HepG2 (cell line): ENCODE data around the gene PFKL. TPM values are rescaled to one million over a fixed set of nuclear protein-coding genes. Genes with fewer than 3 reads are reported as not detected.
A peak's percentile ranks its signal among the peaks of the same experiment; 100 is the strongest.

ENCODE experiments used
- ATAC-seq: fragments of 200-7000 bp; cut with Tn5 transposase; 3 replicates; pipeline ENCODE4 v1.9.1; 2020; ENCODE audit warnings: mild to moderate bottlenecking, moderate library complexity
- BruUV-seq: library from RNA; stranded (reverse); fragments of 400-500 nt; replicated peaks from 2 replicates; lab custom pipeline; 2021; lab: Mats Ljungman, UMichigan
- CTCF ChIA-PET: fragments of 300-600 bp; formaldehyde crosslinking; extraction: SDS; loops from one replicate; lab custom pipeline; 2021; ENCODE audit warnings: low total read pairs, inconsistent platforms, low intra/inter-chr PET ratio; lab: Yijun Ruan, JAX
- POLR2A ChIA-PET: fragments of 350-600 bp; sonication (Branson Sonifier 250); formaldehyde crosslinking; loops from one replicate; lab custom pipeline; 2020; ENCODE audit warnings: antibody characterized with exemption, inconsistent platforms; lab: Yijun Ruan, JAX
- DNase-seq: peaks from one replicate; pipeline ENCODE4 v3.0.0-alpha.2; 2015; ENCODE audit warnings: low spot score
- FAIRE-seq: peaks from 3 replicates; lab custom pipeline; 2011; peaks lifted over from hg19 to GRCh38; lab: Jason Lieb, UNC
- H2AFZ ChIP-seq: one replicate; pipeline ENCODE4 v1.6.1; 2011; ENCODE audit warnings: low read length, inconsistent platforms
- H3K27ac ChIP-seq: fragments of 300-600 bp; 3 replicates; pipeline ENCODE4 v1.8.0; 2011; ENCODE audit warnings: mixed run types, mild to moderate bottlenecking, mixed read lengths, low read length, inconsistent platforms; ENCODE audit not compliant: insufficient read depth; ENCODE audit errors: extremely low read length
- H3K27me3 ChIP-seq, 2 experiments: fragments of 200-600 bp in 1 of 2; 2 replicates in 1 of 2; 3 replicates in 1 of 2; pipeline versions ENCODE4 v1.6.0 to v1.8.0; 2011; ENCODE audit warnings: low read length in 2 of 2, mild to moderate bottlenecking in 2 of 2, moderate library complexity in 2 of 2, inconsistent platforms in 1 of 2; ENCODE audit not compliant: insufficient read depth in 2 of 2, control insufficient read depth in 1 of 2
- H3K36me3 ChIP-seq, 2 experiments: fragments of 200-600 bp in 1 of 2; replicated peaks in 1 of 2; 2 replicates in 1 of 2; 3 replicates in 1 of 2; pipeline versions ENCODE4 v1.5.1 to v1.8.0; 2011; ENCODE audit warnings: low read length in 2 of 2, inconsistent platforms in 1 of 2; ENCODE audit not compliant: insufficient read depth in 2 of 2, control insufficient read depth in 1 of 2
- H3K4me1 ChIP-seq: 2 replicates; pipeline ENCODE4 v1.5.1; 2012; ENCODE audit warnings: low read length, inconsistent platforms; ENCODE audit not compliant: insufficient read depth
- H3K4me2 ChIP-seq: 2 replicates; pipeline ENCODE4 v1.6.0; 2011; ENCODE audit warnings: low read depth, low read length, inconsistent platforms
- H3K4me3 ChIP-seq, 3 experiments: fragments of 200-600 bp in 1 of 3; sonication (generic), shearing (Covaris generic) in 1 of 3; replicated peaks in 1 of 3; 2 replicates each; pipeline ENCODE4 v1.5.1; 2011 to 2016; ENCODE audit warnings: low read length in 3 of 3, inconsistent platforms in 2 of 3, low read depth in 2 of 3, mild to moderate bottlenecking in 2 of 3, control low read depth in 1 of 3, mixed read lengths in 1 of 3; ENCODE audit not compliant: insufficient read depth in 1 of 3
- H3K79me2 ChIP-seq: one replicate; pipeline ENCODE4 v1.6.1; 2011; ENCODE audit warnings: low read length, inconsistent platforms; ENCODE audit not compliant: insufficient read depth
- H3K9ac ChIP-seq: 2 replicates; pipeline ENCODE4 v1.6.0; 2011; ENCODE audit warnings: mild to moderate bottlenecking, low read depth, low read length, inconsistent platforms; ENCODE audit not compliant: insufficient read depth
- H3K9me3 ChIP-seq: 2 replicates; pipeline ENCODE4 v1.5.1; 2012; ENCODE audit warnings: mild to moderate bottlenecking, low read length
- H4K20me1 ChIP-seq: 2 replicates; pipeline ENCODE4 v1.6.0; 2011; ENCODE audit warnings: inconsistent platforms, mild to moderate bottlenecking, low read length, moderate library complexity; ENCODE audit not compliant: insufficient read depth
- HNRNPK ChIP-seq: fragments of 200-400 bp; formaldehyde crosslinking; IDR thresholded peaks from 2 replicates; pipeline ENCODE4 v1.6.1; 2018; ENCODE audit warnings: low read length, low read depth, moderate library complexity, mild to moderate bottlenecking; ENCODE audit not compliant: poor library complexity, severe bottlenecking
- KDM2A ChIP-seq: sonication (generic); formaldehyde crosslinking; IDR thresholded peaks from 2 replicates; pipeline ENCODE4 v1.4.0; 2020; ENCODE audit warnings: low read depth, missing genetic modification reagents, borderline replicate concordance
- PATZ1 ChIP-seq: sonication (generic); formaldehyde crosslinking; IDR thresholded peaks from 2 replicates; pipeline ENCODE4 v1.4.0; 2020; ENCODE audit warnings: missing genetic modification reagents
- RFXANK ChIP-seq: IDR thresholded peaks from 2 replicates; pipeline ENCODE4 v1.6.1; 2016
- TCF12 ChIP-seq, 2 experiments: fragments of 450-650 bp in 1 of 2; sonication (generic) in 1 of 2; formaldehyde crosslinking in 1 of 2; IDR thresholded peaks; 2 replicates each; pipeline versions ENCODE4 v1.6.1 to v1.8.0; 2017 to 2022; ENCODE audit warnings: antibody characterized with exemption in 1 of 2, mild to moderate bottlenecking in 1 of 2, missing genetic modification reagents in 1 of 2, moderate library complexity in 1 of 2
- ZNF687 ChIP-seq: sonication (generic); formaldehyde crosslinking; IDR thresholded peaks from 2 replicates; pipeline ENCODE4 v1.5.1; 2020; ENCODE audit warnings: mild to moderate bottlenecking, missing genetic modification reagents, moderate library complexity
- WGBS: methylation state at CpG from one replicate; pipeline ENCODE4 v1.1.6; 2017; ENCODE audit warnings: low lambda C conversion rate; 5-methylcytosine and 5-hydroxymethylcytosine counted together
- in situ Hi-C: cut with HindIII; loops from 2 replicates; pipeline ENCODE4 v1.10.0; 2017; ENCODE audit warnings: low pct_unique_long_range_greater_than_20kb; ENCODE audit not compliant: extremely low pct_ligation_motif_present
- intact Hi-C: fragments of 100-400 bp; cut with micrococcal nuclease; formaldehyde crosslinking; loops from one replicate; pipeline ENCODE4 v1.10.0; 2022; ENCODE audit not compliant: unreplicated experiment
- polyA plus RNA-seq, 8 experiments: library from polyadenylated mRNA; depleted of rRNA in 3 of 8; stranded (reverse) in 7 of 8; unstranded in 1 of 8; fragments of >200 nt; fragmentation: Illumina TruSeq in 4 of 8; extraction: Trizol in 4 of 8; gene quantifications; 2 replicates each; pipeline versions ENCODE4 v1.2.1 to v1.2.3, GENCODE V29; 2011 to 2016; ENCODE audit warnings: low read depth in 4 of 8, missing spikeins in 1 of 8, mixed read lengths in 1 of 8; ENCODE audit not compliant: insufficient read depth in 1 of 8
- total RNA-seq, 5 experiments: library from RNA; depleted of rRNA; stranded (reverse); fragments of >200 nt; fragmentation: Illumina TruSeq; extraction: Trizol; gene quantifications; 2 replicates each; pipeline ENCODE4 v1.2.3, GENCODE V29; 2016; ENCODE audit warnings: low read depth in 1 of 5

The PFKL gene
- total and polyA plus RNA-seq, 2 of the 13 experiments (the other 11 are each of a cell fraction or from before 2014, with no cell fraction given): 92.8 to 106 TPM

DNA sequence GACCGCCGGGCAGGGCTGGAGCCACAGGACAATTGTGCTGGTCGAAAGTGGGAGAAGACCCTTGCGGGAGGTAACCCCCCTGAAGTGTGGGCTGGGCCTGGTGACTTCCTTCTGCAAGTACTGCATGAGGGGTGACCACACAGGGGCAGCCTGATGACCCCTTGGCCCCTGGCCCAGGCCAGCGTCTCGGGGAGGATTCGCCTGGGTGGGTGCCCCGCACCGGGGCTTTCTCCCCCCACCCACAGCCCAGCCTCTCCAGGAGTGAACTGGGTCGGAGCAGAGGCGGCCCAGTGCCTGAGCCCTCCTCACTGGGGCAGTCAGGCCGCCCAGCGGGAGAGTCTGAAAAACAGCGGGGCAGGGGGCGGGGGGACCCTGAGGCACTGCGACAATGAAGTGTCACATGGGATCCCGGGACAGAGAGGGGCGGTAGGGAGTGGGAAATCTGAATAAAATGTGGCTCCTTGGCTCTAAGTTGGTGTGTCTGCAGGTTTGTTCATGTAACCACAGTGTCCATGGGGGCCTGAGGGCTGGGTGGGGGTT, 36.6 kb upstream of the PFKL start:
- no peak overlapping the region for H3K27ac ChIP-seq
- intact Hi-C loops: no loop called here
- in situ Hi-C loops: no loop called here
- ATAC-seq (no peak; the same call in 2 of the 3 replicates), DNase-seq (no peak), FAIRE-seq (no peak)
- no peak overlapping the region for H3K4me2 ChIP-seq
- H3K79me2 ChIP-seq: no peaks in the 10 kb centered on the region
- H3K9ac ChIP-seq: no peak overlapping the region
- H4K20me1 ChIP-seq: no peaks in the 10 kb centered on the region
- peaks cover 34% of the 10 kb centered on the region for H3K4me1 ChIP-seq
- no peaks in the 10 kb centered on the region for H3K9me3 ChIP-seq
- no TSS peak for BruUV-seq
- peak overlapping the region in 1 of 3 experiments; percentile 16; a peak in 1 of 6 replicates for H3K4me3 ChIP-seq
- H2AFZ ChIP-seq: no peak overlapping the region
- no peak for TF ChIP-seq KDM2A (CRISPR knock-in tag)
- TF ChIP-seq ZNF687 (CRISPR knock-in tag): peak; percentile 26; the same call in 1 of the 2 replicates
- peak; percentile 48 for TF ChIP-seq HNRNPK
- no peak for TF ChIP-seq TCF12 (IDR thresholded peaks at IDR 0.05)
- no peak for TF ChIP-seq TCF12 (CRISPR knock-in tag; IDR thresholded peaks at IDR 0.05)
- 0 out of 2 replicates have a peak, but pooled peaks have one; percentile 12 for TF ChIP-seq PATZ1
- no peak for TF ChIP-seq RFXANK (CRISPR knock-in tag)
- no peaks in the 10 kb centered on the region for H3K36me3 ChIP-seq
- CTCF ChIA-PET: no interaction called here
- H3K27me3 ChIP-seq: peaks cover 1 to 13% of the 10 kb centered on the region in 2 experiments; a peak in 2 of 5 replicates
- 33% methylated on average over 9 of the region's 18 CpGs for WGBS
- POLR2A ChIA-PET: no interaction called here
